Activated CD4-positive, alpha-beta T cell treated with anti-CD3 and anti-CD28 coated beads, Interleukin-2, Interleukin-6, amounts not matched to agents 100 ng/mL and 50 ng/mL, durations not matched to agents 16 hours and 8 hours (primary cell): ENCODE data around the gene PLIN1.
A peak's percentile ranks its signal among the peaks of the same experiment; 100 is the strongest.

ENCODE experiments used
- DNase-seq: peaks from one replicate; pipeline ENCODE4 v3.0.0-alpha.2; 2020

Gene PLIN1

DNA sequence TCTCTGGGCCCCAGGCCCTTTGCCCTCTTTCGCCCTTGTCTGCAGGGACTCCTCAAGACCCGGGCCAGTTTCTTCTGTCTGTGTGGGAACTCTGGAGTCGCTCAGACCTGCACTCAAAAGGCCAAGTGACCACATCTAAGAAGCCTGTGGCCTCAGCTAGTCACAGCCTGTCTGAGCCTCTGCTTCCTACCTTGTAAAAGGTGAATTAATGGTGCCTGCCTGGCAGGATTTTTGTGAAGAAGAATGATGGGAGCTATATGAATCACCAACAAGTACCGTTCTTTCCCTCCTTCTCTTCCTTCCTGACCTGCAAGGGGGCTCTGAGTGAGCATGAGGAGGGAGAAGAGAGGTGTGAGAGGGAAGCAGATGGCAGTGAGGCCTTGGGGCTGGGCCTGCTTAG, 7.5 kb downstream of the PLIN1 start:
- no peak for DNase-seq

- DNase-seq, result no peak
These were observed 8.1 kb downstream of the PLIN1 start for GRCh38 chr15:89670971-89671560.

- DNase-seq, result no peak
These were observed 9.2 kb downstream of the PLIN1 start for GRCh38 chr15:89669941-89670340.

GRCh38 chr15:89669309-89669865, 9.8 kb downstream of the PLIN1 start:
- no peak for DNase-seq

- DNase-seq, result no peak
These were observed 11.0 kb downstream of the PLIN1 start for GRCh38 chr15:89668171-89668570.

- no peak for DNase-seq
These were observed 11.5 kb downstream of the PLIN1 start for GRCh38 chr15:89667706-89667960.

GRCh38 chr15:89666858-89667705, 12.1 kb downstream of the PLIN1 start:
- DNase-seq, result no peak

DNA sequence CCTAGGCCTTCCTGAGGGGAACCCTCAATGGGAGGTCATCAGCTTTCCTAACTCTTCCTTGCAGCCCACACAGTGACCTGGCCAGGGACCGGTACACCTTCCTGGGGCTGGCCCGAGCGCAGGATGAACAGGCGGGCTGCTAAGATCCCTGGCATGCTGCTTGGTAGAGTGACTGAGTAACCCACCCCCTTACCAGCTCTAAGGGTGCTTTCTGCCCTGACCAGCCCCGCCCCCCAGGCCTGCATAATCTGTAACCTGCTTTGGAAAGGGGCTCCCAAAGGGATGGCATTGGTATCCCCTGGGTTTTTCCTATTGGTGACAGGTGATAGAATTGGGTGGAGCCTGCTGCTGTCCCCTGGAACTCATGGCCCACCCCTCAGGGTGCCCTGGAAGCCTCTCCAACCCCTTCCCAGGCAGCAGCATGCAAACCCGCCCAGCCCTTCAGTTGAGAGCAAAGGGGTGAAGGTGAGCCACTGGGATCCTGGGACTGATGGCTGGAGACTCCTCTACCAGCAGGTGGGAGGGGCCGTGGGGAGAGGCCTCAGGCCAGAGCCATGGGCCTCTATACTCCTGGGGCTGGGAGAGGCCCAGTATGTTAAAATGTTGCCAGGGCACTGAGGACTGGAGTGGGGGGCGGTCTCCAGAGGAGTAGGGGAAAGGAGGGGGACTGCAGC, 12.8 kb downstream of the PLIN1 start:
- no peak for DNase-seq

DNA sequence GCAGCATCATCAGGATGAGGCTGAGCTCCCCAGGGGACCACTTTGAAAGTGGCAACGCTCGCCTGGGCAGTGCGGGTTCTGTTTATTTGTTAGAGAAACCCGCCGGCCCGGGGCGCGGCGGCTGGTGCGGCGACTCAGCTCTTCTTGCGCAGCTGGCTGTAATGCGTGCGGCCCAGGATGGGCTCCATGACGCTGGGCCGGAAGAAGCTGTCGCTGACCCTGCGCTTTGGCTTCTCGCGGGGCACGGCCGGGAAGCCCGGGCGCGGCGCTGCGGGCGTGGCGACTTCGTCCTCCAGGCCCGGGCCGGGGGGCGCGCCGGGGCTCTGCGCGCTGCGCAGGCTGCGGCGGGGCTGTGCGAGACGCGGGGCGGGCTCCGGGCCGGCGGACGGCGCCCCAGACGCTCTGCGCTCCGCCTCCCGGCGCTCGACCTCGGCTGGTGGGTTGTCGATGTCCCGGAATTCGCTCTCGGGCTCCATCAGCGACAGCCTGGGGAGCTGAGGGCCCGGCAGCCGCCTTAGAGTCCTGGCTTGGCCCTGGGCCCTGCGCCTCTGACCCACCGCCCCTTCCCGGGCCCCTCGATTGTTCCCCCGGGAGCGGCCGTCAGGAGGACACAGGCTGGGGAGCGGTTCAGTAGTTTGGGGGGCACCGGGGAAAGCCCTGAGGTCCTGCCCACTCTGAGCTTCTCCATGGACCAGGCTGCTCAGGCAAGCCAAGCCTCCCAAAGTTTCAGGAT, 13.6 kb downstream of the PLIN1 start:
- DNase-seq, result peak; percentile 31

- no peak for DNase-seq
These were observed 14.5 kb downstream of the PLIN1 start for GRCh38 chr15:89664441-89665350.

GRCh38 chr15:89662893-89663626, 16.1 kb downstream of the PLIN1 start:
- DNase-seq, result no peak

DNA sequence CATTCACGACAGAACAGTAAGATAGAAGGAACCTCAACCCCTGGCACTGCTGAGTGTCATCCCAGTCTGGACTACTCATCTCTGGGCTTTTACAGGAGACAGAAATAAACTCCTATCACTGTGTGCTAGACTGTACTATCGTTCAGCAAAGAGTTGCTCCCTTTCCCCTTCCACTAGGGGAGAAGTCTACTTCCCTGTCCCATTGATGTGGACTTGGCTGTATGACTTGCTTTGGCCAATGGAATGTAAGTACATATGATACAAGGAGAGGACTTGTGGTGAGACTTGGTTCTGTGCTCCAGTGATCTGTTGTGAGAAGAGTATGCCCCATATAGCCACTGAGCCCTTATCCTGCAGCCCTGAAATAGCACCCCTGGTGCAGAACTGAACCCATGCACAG, 18.6 kb downstream of the PLIN1 start:
- no peak for DNase-seq

DNA sequence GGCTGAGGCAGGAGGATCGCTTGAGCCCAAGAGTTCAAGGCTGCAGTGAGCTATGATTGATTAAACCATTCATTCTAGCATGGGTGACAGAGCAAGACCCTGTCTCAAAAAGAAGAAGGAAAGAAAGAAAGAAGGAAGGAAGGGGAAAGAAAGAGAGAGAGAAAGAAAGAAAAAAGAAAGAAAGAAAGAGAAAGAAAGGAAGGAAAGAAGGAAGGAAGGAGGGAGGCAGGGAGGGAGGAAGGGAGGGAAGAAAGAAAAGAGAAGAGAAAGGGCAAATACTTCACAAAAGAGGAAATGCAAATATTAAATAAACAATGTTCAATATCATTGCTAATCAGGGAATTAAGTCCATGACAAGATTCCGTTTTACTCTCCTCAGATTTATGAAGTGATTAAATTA, 19.9 kb downstream of the PLIN1 start:
- no peak for DNase-seq

GRCh38 chr15:89657686-89658200, 21.4 kb downstream of the PLIN1 start:
- no peak for DNase-seq

- no peak for DNase-seq
These were observed 22.9 kb downstream of the PLIN1 start for GRCh38 chr15:89656116-89656815.

GRCh38 chr15:89654847-89655805, 24.0 kb downstream of the PLIN1 start, which contains the start of gene KIF7:
TSS of gene KIF7 (minus strand) at chr15:89655467. CDS start at chr15:89652930, 2,537 bp downstream.
- DNase-seq, result peak; percentile 20

- DNase-seq, result no peak
These were observed 24.8 kb downstream of the PLIN1 start for GRCh38 chr15:89654301-89654761.

DNA sequence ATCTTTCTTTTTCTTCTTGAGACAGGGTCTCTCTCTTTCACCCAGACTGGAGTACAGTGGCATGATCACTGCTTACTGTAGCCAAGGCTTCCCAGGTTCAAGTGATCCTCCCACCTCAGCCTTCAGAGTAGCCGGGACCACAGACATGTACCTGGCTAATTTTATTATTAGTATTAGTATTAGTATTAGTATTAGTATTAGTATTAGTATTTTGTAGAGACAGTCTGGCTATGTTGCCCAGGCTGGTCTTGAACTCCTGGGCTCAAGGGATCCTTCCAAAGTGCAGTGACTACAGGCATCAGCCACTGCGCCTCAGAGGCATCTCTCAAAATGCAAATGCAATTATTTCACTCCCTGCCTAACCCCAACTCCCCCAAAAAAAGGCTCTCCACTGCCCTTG, 25.6 kb downstream of the PLIN1 start:
- DNase-seq, result no peak

DNA sequence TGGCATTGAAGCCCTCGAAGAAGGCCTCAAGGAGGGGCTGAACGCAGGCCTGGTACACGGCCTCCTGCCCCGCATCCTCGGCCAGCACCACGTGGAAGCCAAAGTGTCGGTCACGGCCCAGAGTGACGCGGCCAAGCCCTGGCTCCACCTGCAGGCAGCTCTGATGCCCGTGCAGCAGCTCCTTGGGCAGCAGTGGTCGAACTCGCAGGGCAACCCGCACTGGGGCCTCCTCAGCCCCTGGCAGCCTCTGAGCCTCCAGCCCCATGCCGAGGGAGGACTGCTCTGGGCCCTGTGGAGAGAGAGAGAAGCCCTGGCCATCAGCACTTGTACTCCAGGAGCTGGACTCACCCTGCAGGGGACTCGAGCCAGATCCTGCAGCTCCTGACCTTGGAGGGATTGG, 26.5 kb downstream of the PLIN1 start:
- no peak for DNase-seq
